ENCODE measurements around the gene SREBF2.
A peak's percentile ranks its signal among the peaks of the same experiment; 100 is the strongest.
"Not testable (repeated sequence)": the region's sequence is repeated elsewhere in the genome, so short reads cannot be mapped to it uniquely, and the experiment has no call there.

SREBF2 gene

DNA sequence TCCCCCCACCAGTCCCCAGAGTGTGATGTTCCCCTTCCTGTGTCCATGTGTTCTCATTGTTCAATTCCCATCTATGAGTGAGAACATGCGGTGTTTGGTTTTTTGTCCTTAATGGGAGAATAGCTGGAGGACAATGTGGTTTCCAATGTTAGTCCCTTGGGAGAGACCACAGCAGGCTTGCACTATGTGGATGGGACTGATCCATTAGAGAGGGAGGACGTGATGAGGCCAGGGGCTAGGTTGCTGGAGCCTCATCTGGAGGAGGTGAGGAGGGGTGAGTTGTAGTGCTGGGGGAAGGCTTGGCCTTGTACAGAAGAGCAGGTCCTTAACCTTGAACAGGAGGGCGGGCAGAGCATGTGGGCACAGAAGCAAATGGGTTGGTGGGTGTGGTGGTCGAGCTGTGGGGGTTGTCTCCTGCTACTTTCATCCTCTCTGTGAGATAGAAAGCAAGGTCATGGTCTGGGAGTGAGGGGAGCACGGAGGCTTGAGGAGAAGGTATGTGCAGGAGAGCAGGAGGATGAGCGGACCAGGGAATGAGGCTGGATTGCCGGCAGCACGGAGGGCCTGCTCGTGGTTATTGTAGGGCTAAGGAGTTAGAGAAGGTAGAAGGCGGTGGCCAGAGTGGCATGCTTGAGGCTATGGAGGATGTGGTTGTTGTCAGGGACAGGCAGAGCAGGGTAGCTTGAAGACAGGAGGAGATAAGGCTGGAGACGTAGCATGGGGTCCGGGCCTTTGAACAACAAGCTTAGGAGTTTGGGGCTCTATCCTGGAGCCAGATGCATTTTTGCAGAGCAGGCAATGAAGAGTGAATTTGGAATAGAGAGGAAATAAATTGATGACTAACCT lies 11.2 kb upstream of the SREBF2 start:
- DNase-seq, result no peak

DNA sequence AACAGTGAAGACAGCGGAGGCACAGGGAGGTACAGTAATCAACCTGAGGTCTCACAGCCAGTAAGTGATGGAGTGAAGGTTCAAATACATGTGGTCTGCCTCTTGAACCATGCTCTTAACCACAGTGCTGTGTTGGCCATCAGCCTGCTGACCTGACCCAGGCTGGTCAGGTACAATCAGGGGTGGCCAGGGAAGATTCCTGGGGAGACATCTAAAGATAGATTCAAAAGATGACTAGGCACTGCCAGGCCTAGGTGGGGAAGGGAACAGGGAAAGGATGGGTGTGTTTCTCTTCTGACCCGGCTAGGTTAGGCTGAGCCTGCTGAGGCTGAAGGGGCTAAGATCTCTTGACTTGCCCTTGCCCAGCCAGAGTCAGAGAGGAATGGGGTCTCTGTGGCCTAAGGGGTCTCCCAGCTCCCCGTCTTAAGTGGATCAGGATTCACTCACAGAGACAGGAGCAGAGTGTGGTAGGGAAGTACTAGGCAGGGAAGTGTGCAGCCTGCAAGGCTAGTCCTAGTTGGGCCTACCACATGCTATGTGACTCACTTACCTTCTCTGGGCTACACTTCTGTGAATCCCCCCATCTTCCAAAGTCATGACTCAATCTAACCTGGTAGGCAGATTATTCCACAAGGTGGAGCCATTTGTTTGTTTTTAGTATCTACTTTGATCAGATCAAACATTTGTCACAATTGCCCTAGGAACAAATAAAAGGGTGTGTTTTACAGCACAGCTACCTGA lies 10.4 kb upstream of the SREBF2 start:
- DNase-seq, result peak; percentile 76

DNA sequence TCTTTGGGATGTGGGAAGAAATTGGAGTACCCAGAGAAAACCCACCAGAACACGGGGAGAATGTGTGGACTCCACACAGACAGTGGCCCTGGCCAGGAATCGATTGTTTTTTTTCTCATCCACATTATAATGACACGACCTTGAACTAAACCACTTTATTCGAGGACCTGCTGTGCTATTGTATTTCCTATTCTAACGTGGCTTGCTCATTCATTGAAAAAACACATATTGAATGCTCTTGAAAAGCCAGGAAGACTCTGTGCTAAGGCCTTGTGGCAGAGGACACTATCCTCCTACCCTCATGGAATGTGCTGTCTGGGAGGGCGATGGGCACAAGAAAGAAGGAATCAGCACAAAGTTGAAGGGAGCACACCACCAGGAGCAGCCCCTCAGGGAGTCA lies 9.1 kb upstream of the SREBF2 start:
- no peak for DNase-seq

DNA sequence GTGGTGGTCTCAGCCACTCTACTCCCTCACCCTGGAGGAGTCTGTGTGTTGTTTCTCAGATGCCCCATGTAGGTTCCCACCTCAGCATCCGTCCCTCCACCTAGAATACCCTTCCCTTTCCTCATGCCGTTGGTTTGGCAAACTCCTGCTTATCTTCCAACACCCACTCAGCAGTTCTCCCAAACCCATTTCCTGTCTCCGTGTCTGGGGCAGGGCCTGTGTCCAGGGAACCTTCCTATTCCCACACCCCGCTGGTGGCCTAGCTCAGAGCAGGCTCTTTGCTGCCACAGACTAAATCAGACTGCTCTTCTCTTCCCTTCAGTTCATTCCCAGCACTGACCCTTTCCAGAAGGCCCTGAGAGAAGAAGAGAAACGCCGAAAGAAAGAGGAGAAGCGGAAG lies 7.5 kb upstream of the SREBF2 start:
- no peak for DNase-seq

DNA sequence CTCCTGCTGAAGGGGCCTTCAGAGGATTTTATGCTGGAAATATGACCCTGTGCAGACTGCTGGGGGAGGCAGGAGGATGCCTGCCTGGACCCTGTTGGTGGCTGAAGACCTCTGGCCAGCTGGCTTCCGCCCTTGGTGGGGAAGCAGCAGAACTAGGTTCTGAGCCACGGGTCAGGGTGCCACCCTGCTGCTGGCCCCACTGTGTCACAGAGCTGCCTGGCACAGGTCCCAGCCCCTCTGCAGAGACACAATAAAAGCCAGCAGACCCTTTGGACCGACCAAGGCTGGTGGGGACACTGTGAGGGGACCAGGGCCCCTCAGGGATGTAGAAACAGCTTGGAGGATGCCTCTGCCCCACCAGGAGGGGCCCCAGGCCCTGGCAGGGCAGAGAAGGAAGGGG lies 6.9 kb upstream of the SREBF2 start:
- DNase-seq, result no peak

DNA sequence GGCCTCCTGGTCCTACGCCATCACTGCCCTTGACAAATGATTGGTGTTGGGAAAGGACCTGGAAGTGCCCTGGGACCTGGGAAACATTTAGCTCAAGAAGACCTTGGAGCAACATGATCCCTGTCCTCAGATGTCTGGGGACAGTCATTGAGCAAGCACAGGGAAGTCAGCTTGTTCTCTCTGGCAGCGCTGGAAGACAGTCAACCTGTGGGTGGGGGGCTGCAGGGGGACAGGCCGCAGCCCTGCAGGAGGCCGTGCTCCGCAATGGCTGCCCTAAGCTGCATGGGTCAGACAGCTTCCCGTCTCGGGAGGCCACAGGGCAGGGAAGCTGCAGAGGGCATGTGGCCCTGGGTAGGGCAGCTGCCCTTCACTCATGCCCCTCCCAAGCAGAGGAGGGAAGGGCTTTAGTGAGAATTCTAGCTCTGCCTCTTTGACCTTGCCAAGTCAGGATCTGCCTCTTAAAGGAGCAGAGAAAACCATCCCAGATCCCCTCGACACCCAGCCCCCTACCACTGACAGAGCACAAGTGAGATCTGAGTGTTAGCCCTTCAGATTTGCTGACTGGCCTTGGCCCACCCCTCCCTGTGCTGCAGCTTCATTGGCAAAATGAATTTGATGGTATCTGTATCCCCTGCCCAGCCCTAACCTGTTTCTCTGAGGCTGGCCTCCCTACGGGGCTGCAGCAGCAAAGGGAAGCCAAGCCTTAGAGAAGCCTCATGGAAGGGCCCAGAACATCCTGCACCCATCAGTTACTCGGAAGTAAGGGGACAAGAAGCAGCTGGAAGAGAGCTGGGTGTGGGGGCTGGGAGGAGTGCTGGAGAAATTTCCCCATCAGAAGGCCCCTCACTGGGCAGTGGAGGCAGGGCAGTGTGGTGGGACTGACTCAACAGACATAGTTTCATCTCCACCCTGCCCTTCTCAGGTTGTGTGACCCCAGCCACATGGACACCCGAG lies 6.2 kb upstream of the SREBF2 start:
- DNase-seq, result no peak

GRCh38 chr22:41827671-41828070 lies 5.2 kb upstream of the SREBF2 start:
- DNase-seq, result no peak

DNA sequence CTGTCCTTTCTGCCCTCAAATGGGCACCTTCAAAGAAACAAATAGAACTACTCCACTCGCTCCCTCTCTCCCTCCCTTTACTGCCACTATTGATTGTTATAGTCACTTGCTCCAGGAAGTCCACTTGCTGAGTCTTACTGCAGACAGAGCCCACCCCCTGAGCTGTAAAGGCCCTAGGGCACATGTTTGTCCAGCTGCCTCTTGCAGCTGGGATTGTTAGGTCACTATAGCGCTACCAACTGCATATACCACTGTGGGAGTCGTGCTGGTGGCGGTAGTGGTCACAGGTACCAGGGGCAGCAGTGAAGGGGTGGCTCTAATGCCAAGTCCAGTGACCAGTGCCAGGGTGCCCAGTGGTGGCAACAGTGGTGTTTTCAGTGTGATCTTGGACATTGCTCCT lies 4.4 kb upstream of the SREBF2 start:
- DNase-seq, result no peak

DNA sequence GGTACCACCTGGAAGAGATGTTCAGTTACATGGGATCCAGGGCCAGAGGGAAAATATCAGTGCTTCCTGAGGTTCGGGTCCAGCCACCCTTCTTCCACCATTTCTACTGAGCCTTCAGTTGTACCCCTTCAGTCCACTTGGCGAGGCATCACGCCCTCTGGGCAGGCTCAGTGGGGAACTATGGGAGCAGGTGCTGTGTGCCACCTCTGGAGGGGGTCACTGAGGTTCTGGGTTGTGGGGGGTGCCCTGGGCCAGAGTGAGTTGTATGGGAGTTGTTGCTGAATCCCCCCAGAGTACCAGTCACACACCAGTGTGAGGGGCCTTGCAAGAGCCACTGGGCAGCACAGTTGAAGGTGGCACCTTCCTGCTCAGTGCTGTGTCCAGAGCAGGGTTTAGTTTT lies 2.7 kb upstream of the SREBF2 start:
- no peak for DNase-seq

GRCh38 chr22:41831383-41831782 lies 1.5 kb upstream of the SREBF2 start:
- peak; percentile 38 for DNase-seq

GRCh38 chr22:41831828-41832552 lies 915 bp upstream of the SREBF2 start:
- no peak for DNase-seq

- DNase-seq, result peak; percentile 37
These were observed 582 bp downstream of the SREBF2 start for GRCh38 chr22:41833369-41834004.

- DNase-seq, result no peak
These were observed 1.4 kb downstream of the SREBF2 start for GRCh38 chr22:41834005-41834944.

DNA sequence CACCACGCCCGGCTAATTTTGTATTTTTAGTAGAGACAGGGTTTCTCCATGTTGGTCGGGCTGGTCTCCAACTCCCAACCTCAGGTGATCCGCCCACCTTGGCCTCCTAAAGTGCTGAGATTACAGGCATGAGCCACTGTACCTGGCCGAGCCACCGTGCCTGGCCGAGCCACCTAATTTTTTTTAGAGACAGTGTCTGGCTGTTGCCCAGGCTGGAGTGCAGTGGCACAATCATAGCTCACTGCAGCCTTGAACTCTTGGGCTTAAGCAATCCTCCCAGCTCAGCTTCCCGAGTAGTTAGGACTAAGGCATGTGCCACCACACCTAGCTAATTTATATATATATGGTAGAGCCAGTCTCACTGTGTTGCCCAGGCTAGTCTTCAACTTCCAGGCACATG lies 2.6 kb downstream of the SREBF2 start:
- DNase-seq, result not testable (repeated sequence)

DNA sequence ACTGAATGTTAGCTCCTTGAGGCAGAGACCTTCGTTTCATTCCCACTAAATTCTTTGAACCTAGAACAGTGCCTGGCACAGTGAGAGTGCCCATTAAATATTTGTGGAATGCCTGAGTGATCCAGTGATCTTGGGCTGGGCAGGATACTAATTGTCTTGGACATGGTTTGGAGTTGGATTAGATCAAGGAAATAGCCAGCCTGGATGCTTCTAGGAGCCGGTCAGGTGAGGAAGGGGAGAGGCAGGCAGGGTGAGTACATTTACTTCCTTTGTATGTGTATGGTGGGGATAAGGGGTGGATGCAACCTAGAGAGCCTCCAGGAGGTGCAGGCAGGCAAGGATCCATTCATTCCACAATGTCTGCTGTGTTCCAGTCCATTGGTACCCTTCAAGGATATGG lies 3.6 kb downstream of the SREBF2 start:
- DNase-seq, result no peak

DNA sequence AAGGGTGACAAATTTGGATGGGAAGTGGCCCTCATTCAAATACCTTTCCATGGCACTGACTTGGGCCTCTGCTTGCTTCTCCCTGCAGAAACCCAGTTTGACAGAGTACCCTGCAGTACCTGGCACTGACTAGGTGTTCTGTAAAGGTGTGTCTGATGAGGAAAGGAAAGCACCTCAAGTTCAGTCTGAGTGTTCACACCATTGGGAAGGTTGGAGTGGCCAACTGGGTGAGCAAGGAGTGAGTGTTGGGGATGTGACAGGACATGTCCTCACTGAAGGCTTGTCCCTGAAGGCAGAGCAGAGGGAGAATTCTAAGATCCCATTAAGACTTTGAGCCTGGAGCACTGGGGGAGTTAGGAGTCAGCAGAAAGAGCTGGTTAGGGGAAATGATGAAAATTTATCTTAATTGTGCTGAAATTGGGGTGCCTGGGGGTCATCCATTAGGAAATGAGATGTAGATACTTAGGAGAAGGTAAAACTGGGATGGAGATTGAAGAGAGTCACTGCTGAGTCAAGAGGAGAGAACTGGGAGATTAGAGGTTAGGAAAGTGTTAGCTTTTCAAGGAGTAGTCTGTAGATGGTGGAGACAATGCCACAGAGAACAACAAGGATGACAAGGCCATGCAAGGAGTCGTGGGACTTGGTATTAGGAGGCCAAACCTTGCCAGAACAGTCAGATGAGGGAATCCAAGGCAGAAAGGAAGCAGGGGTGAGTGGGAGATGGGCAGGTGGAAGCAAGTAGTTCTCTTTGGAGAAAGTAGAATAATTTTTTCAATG lies 6.1 kb downstream of the SREBF2 start:
- no peak for DNase-seq

- DNase-seq, result no peak
These were observed 7.3 kb downstream of the SREBF2 start for GRCh38 chr22:41840216-41840615.

GRCh38 chr22:41841085-41841712 lies 8.3 kb downstream of the SREBF2 start:
- DNase-seq, result no peak

Data from EL (cell line).